Measurements from ENCODE around the gene OARD1.

- TF ChIP-seq BHLHE40 (IDR thresholded peaks at IDR 0.05; ENCODE audit: borderline replicate concordance) (no peak), FOXA1 (IDR thresholded peaks at IDR 0.05) (no peak)
Measured at GRCh38 chr6:41090841-41091761, 18.9 kb upstream of the OARD1 start.
